MM.1S (cell line): ENCODE data around the gene TXK.

ENCODE experiments used
- EZH2 ChIP-seq: fragments of 300-600 bp; sonication (generic); optimal IDR thresholded peaks from 2 replicates; pipeline ENCODE3; 2017; ENCODE audit warnings: low read depth, mild to moderate bottlenecking, antibody characterized with exemption, low read length, mixed read lengths
- EZH2phosphoT487 ChIP-seq: fragments of 300-600 bp; sonication (generic); IDR thresholded peaks from 2 replicates; pipeline ENCODE4 v1.6.1; 2018; ENCODE audit warnings: antibody characterized with exemption, low read length
- TF ChIP-seq, protein P1 (sequence below): fragments of 300-600 bp; sonication (generic); IDR thresholded peaks from 2 replicates; pipeline ENCODE4 v1.5.1; 2016; ENCODE audit warnings: antibody characterized with exemption, low read length, mixed read lengths

DNA sequence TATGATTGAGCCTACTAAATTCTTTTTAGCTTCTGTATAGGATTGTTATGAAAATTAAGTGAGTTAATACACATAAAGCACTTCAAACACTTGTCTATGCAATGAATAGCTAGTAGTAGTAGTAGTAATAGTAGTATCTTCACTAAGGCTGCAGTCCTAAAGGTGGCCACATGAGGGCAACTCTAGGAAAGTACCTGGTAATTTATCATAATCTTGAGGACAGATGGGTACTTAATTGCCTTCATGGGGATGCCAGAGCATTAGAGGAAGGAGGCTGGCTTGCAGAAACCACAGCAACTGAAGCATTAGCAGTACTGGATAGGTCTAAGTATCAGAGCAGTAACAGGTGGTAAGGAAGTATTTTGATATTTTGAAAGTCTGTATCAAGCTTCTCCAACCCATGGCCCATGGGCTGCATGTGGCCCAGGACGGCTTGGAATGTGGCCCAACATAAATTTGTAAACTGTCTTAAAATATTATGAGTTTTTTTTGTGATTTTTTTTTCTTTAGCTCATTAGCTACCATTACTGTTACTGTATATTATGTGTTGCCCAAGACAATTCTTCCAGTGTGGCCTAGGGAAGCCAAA is 100.1 kb downstream of the TXK start:
- TF ChIP-seq, protein P1, sequence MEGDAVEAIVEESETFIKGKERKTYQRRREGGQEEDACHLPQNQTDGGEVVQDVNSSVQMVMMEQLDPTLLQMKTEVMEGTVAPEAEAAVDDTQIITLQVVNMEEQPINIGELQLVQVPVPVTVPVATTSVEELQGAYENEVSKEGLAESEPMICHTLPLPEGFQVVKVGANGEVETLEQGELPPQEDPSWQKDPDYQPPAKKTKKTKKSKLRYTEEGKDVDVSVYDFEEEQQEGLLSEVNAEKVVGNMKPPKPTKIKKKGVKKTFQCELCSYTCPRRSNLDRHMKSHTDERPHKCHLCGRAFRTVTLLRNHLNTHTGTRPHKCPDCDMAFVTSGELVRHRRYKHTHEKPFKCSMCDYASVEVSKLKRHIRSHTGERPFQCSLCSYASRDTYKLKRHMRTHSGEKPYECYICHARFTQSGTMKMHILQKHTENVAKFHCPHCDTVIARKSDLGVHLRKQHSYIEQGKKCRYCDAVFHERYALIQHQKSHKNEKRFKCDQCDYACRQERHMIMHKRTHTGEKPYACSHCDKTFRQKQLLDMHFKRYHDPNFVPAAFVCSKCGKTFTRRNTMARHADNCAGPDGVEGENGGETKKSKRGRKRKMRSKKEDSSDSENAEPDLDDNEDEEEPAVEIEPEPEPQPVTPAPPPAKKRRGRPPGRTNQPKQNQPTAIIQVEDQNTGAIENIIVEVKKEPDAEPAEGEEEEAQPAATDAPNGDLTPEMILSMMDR = peak; percentile 75
- TF ChIP-seq EZH2 (no peak), EZH2phosphoT487 (no peak)
